HL-60 (cell line): ENCODE data around the gene IFI30.

Experiments
- DNase-seq, 2 experiments: peaks; one replicate each; pipeline ENCODE4 v3.0.0-alpha.2; 2010 to 2020; ENCODE audit warnings: low read depth in 1 of 2, low spot score in 1 of 2
- H3K27ac ChIP-seq: fragments of 250-450 bp; sonication (Bioruptor Pico); replicated peaks from 2 replicates; pipeline ENCODE4 v1.5.1; 2020; ENCODE audit warnings: mild to moderate bottlenecking, moderate library complexity
- H3K27me3 ChIP-seq: fragments of 250-450 bp; sonication (Bioruptor Pico); 2 replicates; pipeline ENCODE4 v1.5.1; 2021; ENCODE audit warnings: mild to moderate bottlenecking, moderate library complexity; ENCODE audit not compliant: insufficient read depth, poor library complexity, severe bottlenecking
- H3K4me3 ChIP-seq: replicated peaks from 2 replicates; pipeline ENCODE4 v1.5.1; 2011; ENCODE audit warnings: mild to moderate bottlenecking, control low read depth, low read length; ENCODE audit not compliant: insufficient read depth
- GABPA ChIP-seq: IDR thresholded peaks from 2 replicates; pipeline ENCODE4 v1.6.1; 2012; ENCODE audit warnings: low read depth
- POLR2AphosphoS5 ChIP-seq: IDR thresholded peaks from 2 replicates; pipeline ENCODE4 v1.6.1; 2012; ENCODE audit warnings: low read depth
- SPI1 ChIP-seq: IDR thresholded peaks from 2 replicates; pipeline ENCODE4 v1.6.1; 2012; ENCODE audit warnings: low read depth, mild to moderate bottlenecking, borderline replicate concordance
- TF ChIP-seq, protein P1 (sequence below): IDR thresholded peaks from 2 replicates; pipeline ENCODE4 v1.6.1; 2012; ENCODE audit warnings: low read depth; ENCODE audit not compliant: insufficient replicate concordance
- TF ChIP-seq, protein P2 (sequence below): IDR thresholded peaks from one replicate; pipeline ENCODE4 v1.5.1; 2011; ENCODE audit warnings: low read length, control low read depth, inconsistent platforms; ENCODE audit not compliant: insufficient read depth

The IFI30 gene

DNA sequence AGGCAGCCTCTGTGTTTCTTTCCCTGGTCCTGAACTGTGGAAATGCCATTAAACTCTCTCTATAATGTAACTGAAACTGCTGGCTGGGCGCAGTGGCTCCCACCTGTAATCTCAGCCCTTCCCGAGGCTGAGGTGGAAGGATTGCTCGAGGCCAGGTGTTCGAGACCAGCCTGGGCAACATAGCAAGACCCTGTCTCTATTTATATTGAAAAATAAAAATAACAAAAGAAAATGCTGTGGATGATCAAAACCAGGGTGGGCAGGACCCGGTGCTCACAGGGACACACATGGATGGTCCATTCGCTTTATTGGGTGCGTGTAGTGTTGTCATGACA is 22.9 kb downstream of the IFI30 start:
- no peaks in the 10 kb centered on the region for H3K27me3 ChIP-seq
- TF ChIP-seq SPI1, result no peak
- TF ChIP-seq, protein P1, sequence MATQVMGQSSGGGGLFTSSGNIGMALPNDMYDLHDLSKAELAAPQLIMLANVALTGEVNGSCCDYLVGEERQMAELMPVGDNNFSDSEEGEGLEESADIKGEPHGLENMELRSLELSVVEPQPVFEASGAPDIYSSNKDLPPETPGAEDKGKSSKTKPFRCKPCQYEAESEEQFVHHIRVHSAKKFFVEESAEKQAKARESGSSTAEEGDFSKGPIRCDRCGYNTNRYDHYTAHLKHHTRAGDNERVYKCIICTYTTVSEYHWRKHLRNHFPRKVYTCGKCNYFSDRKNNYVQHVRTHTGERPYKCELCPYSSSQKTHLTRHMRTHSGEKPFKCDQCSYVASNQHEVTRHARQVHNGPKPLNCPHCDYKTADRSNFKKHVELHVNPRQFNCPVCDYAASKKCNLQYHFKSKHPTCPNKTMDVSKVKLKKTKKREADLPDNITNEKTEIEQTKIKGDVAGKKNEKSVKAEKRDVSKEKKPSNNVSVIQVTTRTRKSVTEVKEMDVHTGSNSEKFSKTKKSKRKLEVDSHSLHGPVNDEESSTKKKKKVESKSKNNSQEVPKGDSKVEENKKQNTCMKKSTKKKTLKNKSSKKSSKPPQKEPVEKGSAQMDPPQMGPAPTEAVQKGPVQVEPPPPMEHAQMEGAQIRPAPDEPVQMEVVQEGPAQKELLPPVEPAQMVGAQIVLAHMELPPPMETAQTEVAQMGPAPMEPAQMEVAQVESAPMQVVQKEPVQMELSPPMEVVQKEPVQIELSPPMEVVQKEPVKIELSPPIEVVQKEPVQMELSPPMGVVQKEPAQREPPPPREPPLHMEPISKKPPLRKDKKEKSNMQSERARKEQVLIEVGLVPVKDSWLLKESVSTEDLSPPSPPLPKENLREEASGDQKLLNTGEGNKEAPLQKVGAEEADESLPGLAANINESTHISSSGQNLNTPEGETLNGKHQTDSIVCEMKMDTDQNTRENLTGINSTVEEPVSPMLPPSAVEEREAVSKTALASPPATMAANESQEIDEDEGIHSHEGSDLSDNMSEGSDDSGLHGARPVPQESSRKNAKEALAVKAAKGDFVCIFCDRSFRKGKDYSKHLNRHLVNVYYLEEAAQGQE, result no peak
- TF ChIP-seq GABPA, result no peak
- TF ChIP-seq, protein P2, sequence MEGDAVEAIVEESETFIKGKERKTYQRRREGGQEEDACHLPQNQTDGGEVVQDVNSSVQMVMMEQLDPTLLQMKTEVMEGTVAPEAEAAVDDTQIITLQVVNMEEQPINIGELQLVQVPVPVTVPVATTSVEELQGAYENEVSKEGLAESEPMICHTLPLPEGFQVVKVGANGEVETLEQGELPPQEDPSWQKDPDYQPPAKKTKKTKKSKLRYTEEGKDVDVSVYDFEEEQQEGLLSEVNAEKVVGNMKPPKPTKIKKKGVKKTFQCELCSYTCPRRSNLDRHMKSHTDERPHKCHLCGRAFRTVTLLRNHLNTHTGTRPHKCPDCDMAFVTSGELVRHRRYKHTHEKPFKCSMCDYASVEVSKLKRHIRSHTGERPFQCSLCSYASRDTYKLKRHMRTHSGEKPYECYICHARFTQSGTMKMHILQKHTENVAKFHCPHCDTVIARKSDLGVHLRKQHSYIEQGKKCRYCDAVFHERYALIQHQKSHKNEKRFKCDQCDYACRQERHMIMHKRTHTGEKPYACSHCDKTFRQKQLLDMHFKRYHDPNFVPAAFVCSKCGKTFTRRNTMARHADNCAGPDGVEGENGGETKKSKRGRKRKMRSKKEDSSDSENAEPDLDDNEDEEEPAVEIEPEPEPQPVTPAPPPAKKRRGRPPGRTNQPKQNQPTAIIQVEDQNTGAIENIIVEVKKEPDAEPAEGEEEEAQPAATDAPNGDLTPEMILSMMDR, result no peak
- no peak for TF ChIP-seq POLR2AphosphoS5
- no peak overlapping the region for H3K27ac ChIP-seq
- no peak overlapping the region for H3K4me3 ChIP-seq
- no peak for DNase-seq

DNA sequence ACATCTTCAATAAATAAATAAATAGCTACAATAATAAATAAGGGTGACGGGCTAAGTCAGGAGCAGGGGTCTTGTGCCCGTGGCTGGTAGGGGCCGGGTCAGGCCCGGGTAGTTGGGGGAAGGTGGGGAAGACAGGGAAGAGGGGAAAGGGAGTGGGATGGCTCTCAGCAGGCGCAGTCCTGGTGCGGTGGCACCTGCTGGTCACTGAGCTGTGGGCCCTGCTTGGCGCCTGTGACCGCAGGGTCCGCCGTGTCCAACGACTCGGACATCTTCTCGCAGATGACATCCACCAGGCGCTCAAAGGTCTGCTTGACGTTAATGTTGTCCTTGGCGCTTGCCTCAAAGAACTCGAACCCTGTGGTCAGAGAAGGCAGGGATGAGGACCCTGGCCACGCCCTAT is 23.7 kb downstream of the IFI30 start:
- H3K27ac ChIP-seq, result no peak overlapping the region
- no peak for DNase-seq
- H3K27me3 ChIP-seq, result no peaks in the 10 kb centered on the region
- no peak overlapping the region for H3K4me3 ChIP-seq
- TF ChIP-seq POLR2AphosphoS5 (no peak), GABPA (no peak), SPI1 (no peak)
- TF ChIP-seq, protein P1, result no peak
- TF ChIP-seq, protein P2, result no peak

DNA sequence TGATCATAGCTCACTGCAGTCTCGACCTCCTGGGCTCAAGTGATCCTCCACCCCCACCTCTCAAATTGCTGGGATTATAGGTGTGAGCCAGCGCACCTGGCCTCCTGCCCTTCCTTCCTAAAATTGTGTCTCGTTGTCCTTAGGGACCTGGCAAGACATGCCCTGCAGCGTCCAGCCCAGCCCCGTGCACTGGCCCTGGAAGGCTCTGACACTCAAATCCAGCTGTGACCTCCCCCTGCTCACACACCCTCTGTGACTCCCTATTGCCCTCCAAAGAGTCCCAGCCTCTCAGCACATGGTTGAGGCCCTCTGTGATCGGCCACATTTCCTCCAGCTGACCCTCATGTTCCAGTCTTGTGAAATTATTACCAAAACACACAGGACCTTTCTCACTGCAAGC is 24.3 kb downstream of the IFI30 start:
- no peak for DNase-seq
- Histone ChIP-seq H3K4me3 (no peak overlapping the region), H3K27ac (no peak overlapping the region), H3K27me3 (no peaks in the 10 kb centered on the region)
- TF ChIP-seq SPI1 (no peak), GABPA (no peak), POLR2AphosphoS5 (no peak)

DNA sequence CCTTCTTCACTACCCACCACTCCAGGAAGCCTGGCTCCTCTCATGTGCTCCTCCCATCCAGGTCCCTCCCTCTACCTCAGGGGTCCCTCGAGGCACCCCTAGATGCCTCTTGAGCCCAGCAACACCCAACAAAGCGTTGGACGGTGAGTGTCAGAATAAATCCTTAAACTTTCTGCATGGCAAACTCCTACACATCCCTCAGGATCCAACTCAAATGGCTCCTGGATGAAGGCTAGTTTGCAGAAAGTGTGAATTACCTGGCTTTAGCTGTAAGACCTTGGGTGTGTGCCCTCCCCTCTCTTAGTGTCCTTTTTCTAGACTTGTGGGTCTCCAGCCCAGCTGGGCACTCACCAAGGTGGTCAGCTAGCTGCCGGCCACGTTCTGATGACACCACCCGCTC is 24.8 kb downstream of the IFI30 start:
- DNase-seq, result no peak
- no peaks in the 10 kb centered on the region for H3K27me3 ChIP-seq
- no peak for TF ChIP-seq GABPA
- TF ChIP-seq SPI1, result no peak
- TF ChIP-seq, protein P1, result no peak
- TF ChIP-seq POLR2AphosphoS5, result no peak
- no peak overlapping the region for H3K27ac ChIP-seq
- no peak overlapping the region for H3K4me3 ChIP-seq
